ENCODE data around the gene DTWD1. TPM values are rescaled to one million over a fixed set of nuclear protein-coding genes. Genes with fewer than 3 reads are reported as not detected.
"Not testable (repeated sequence)": the region's sequence is repeated elsewhere in the genome, so short reads cannot be mapped to it uniquely, and the experiment has no call there.

The DTWD1 gene
- total and polyA plus RNA-seq, 2 donors (not counting 3 experiments of a cell fraction or from before 2014, with no cell fraction given): 4.6 to 20.1 TPM

DNA sequence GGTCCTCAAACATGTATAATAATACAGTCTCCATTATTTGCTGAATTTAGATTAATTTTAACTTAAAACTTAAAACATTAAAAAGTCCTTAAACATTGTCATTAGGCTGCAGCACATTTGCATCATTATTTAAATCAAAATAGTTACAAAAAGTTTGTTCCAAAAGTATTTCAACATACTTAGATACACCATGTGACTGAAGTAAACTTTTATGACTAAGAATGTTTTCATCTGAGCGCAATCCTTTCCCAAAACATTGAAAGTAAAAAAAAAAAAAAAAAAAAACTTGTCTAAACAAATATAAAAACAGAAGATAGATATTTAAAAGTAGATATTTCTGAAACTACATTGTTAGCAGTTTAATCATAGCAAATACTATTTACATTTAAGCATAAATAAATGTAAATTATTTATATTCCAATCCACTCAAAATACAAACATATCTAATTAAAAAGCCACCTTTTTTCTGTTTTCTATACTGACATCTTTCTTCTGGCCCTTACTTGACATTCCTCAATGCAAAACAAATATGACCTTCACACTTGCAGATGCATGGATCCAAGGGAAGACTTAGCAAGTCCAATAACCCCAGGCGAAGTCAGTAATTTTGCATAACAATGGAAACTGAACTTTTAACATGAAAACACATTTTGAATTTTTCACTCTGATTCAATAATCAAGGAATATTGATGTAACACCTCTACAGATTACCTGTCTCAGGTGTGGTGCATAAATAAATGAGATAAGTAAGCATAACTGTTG lies 10.5 kb upstream of the DTWD1 start:
- Histone ChIP-seq H3K4me1 (ENCODE audit: control insufficient read depth, extremely low read depth, insufficient read depth, low read length) (no peaks in the 10 kb centered on the region), H3K9me3 (replicated peaks; ENCODE audit: control insufficient read depth, insufficient read depth, low read length) (no peaks in the 10 kb centered on the region), H3K4me3 (replicated peaks in 1 of 3; ENCODE audit: insufficient read depth in 1 of 3, low read depth in 1 of 3, low read length in 3 of 3) (no peak overlapping the region), H3K36me3 (ENCODE audit: control insufficient read depth in 2 of 2, extremely low read depth in 1 of 2, insufficient read depth in 2 of 2, low read length in 2 of 2) (no peaks in the 10 kb centered on the region), H3K4me2 (ENCODE audit: insufficient read depth, low read length) (no peak overlapping the region), H3K27ac (ENCODE audit: insufficient read depth, low read depth, low read length) (no peak overlapping the region), H3K79me2 (ENCODE audit: control insufficient read depth, insufficient read depth, low read length) (no peaks in the 10 kb centered on the region), H4K20me1 (replicated peaks; ENCODE audit: control insufficient read depth, extremely low read depth, insufficient read depth, low read length) (no peaks in the 10 kb centered on the region), H3K9ac (replicated peaks; ENCODE audit: extremely low read depth, insufficient read depth, low read length) (no peak overlapping the region), H2AFZ (ENCODE audit: low read depth, low read length) (no peak overlapping the region), H3K27me3 (ENCODE audit: control insufficient read depth in 2 of 2, insufficient read depth in 2 of 2, low read length in 2 of 2) (no peaks in the 10 kb centered on the region), H3K9me1 (replicated peaks; ENCODE audit: control insufficient read depth, extremely low read depth, insufficient read depth, low read length) (no peaks in the 10 kb centered on the region)
- TF ChIP-seq, protein P1, sequence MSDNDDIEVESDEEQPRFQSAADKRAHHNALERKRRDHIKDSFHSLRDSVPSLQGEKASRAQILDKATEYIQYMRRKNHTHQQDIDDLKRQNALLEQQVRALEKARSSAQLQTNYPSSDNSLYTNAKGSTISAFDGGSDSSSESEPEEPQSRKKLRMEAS (IDR thresholded peaks at IDR 0.05; ENCODE audit: insufficient read depth, insufficient read length): no peak
- TF ChIP-seq JUN (IDR thresholded peaks at IDR 0.05; ENCODE audit: borderline replicate concordance, insufficient read depth, insufficient read length, low read depth) (no peak), POLR2A (IDR thresholded peaks at IDR 0.05; ENCODE audit: low read depth, low read length) (no peak), POLR2AphosphoS5 (IDR thresholded peaks at IDR 0.05; ENCODE audit: insufficient read depth, low read depth, low read length) (no peak), MYC (IDR thresholded peaks at IDR 0.05; ENCODE audit: low read depth, low read length) (no peak), FOS (IDR thresholded peaks at IDR 0.05; ENCODE audit: borderline replicate concordance, insufficient read depth, low read length) (no peak), EZH2 (IDR thresholded peaks at IDR 0.05; ENCODE audit: borderline replicate concordance, low read depth, low read length, severe bottlenecking) (no peak), GATA2 (IDR thresholded peaks at IDR 0.05; ENCODE audit: insufficient read depth, insufficient read length, low read depth, low read length) (no peak)
- TF ChIP-seq, protein P2, sequence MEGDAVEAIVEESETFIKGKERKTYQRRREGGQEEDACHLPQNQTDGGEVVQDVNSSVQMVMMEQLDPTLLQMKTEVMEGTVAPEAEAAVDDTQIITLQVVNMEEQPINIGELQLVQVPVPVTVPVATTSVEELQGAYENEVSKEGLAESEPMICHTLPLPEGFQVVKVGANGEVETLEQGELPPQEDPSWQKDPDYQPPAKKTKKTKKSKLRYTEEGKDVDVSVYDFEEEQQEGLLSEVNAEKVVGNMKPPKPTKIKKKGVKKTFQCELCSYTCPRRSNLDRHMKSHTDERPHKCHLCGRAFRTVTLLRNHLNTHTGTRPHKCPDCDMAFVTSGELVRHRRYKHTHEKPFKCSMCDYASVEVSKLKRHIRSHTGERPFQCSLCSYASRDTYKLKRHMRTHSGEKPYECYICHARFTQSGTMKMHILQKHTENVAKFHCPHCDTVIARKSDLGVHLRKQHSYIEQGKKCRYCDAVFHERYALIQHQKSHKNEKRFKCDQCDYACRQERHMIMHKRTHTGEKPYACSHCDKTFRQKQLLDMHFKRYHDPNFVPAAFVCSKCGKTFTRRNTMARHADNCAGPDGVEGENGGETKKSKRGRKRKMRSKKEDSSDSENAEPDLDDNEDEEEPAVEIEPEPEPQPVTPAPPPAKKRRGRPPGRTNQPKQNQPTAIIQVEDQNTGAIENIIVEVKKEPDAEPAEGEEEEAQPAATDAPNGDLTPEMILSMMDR (IDR thresholded peaks at IDR 0.05; ENCODE audit: extremely low read depth in 1 of 2, insufficient read depth in 1 of 2, low read depth in 1 of 2, low read length in 2 of 2): no peak
- dilution Hi-C loops (cut with MboI; ENCODE audit: extremely low pct_ligation_motif_present, low sequenced_read_pairs): no loop called here
- no TSS peak for BruUV-seq (replicated peaks)
- intact Hi-C loops (cut with micrococcal nuclease): loop anchor here (5.0 kb wide), 1 partner anchor 358 kb away; no protein-coding TSS in a partner anchor
- CTCF ChIA-PET: no interaction called here
- no peak for DNase-seq (ENCODE audit: low read depth, low spot score)
- FAIRE-seq: no peak
- POLR2A ChIA-PET: no interaction called here

DNA sequence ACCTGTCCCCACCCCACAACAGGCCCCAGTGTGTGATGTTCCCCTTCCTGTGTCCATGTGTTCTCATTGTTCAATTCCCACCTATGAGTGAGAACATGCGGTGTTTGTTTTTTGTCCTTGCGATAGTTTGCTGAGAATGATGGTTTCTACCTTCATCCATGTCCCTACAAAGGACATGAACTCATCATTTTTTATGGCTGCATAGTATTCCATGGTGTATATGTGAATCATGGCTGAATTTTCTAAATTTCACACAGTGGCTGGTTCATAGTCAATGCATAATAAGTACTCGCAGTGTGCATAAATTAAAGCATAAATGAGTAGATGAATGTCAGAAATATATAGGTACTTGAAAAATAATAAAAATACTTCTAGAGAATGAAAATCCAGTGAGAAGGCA lies 8.6 kb upstream of the DTWD1 start:
- dilution Hi-C loops (cut with MboI; ENCODE audit: extremely low pct_ligation_motif_present, low sequenced_read_pairs); H3K4me2 ChIP-seq (ENCODE audit: insufficient read depth, low read length); H3K79me2 ChIP-seq (ENCODE audit: control insufficient read depth, insufficient read depth, low read length); DNase-seq (ENCODE audit: low read depth, low spot score); H3K9me1 ChIP-seq (replicated peaks; ENCODE audit: control insufficient read depth, extremely low read depth, insufficient read depth, low read length); CTCF ChIA-PET; H3K9ac ChIP-seq (replicated peaks; ENCODE audit: extremely low read depth, insufficient read depth, low read length); POLR2A ChIA-PET; H2AFZ ChIP-seq (ENCODE audit: low read depth, low read length); BruUV-seq (replicated peaks); H3K4me3 ChIP-seq (replicated peaks in 1 of 3; ENCODE audit: insufficient read depth in 1 of 3, low read depth in 1 of 3, low read length in 3 of 3); H3K4me1 ChIP-seq (ENCODE audit: control insufficient read depth, extremely low read depth, insufficient read depth, low read length); H3K27ac ChIP-seq (ENCODE audit: insufficient read depth, low read depth, low read length); H3K36me3 ChIP-seq (ENCODE audit: control insufficient read depth in 2 of 2, extremely low read depth in 1 of 2, insufficient read depth in 2 of 2, low read length in 2 of 2); FAIRE-seq; H4K20me1 ChIP-seq (replicated peaks; ENCODE audit: control insufficient read depth, extremely low read depth, insufficient read depth, low read length); H3K9me3 ChIP-seq (replicated peaks; ENCODE audit: control insufficient read depth, insufficient read depth, low read length); H3K27me3 ChIP-seq (ENCODE audit: control insufficient read depth in 2 of 2, insufficient read depth in 2 of 2, low read length in 2 of 2): not testable (repeated sequence)
- intact Hi-C loops (cut with micrococcal nuclease): loop anchor here (5.0 kb wide), 1 partner anchor 360 kb away; no protein-coding TSS in a partner anchor

All from endothelial cell of umbilical vein (primary cell).